Esophagus squamous epithelium (tissue), 5 donors: Measurements from ENCODE around the gene MEPCE. TPM values are rescaled to one million over a fixed set of nuclear protein-coding genes. Genes with fewer than 3 reads are reported as not detected.

Experiments used
- DNase-seq: peaks from one replicate; lab custom pipeline; 2025; lab: John Stamatoyannopoulos, UW
- H3K27ac ChIP-seq, 4 donors: fragments of 200-600 bp; sonication (generic); one replicate each; pipeline ENCODE4 v1.5.1; 2016 to 2019; ENCODE audit warnings: mild to moderate bottlenecking in 1 of 4
- H3K27me3 ChIP-seq, 4 donors: fragments of 200-600 bp; sonication (generic); 1 replicate in 3 of 4; 2 replicates in 1 of 4; pipeline versions ENCODE4 v1.5.1 to v1.6.0; 2017 to 2021; ENCODE audit warnings: antibody characterized with exemption in 1 of 4
- H3K36me3 ChIP-seq, 3 donors: fragments of 200-600 bp; sonication (generic); one replicate each; pipeline ENCODE4 v1.5.1; 2016 to 2019
- H3K4me1 ChIP-seq, 3 donors: fragments of 200-600 bp; sonication (generic); one replicate each; pipeline ENCODE4 v1.5.1; 2017 to 2019
- H3K4me3 ChIP-seq, 4 donors: fragments of 200-600 bp; sonication (generic); 1 replicate in 3 of 4; 2 replicates in 1 of 4; pipeline ENCODE4 v1.5.1; 2016 to 2019; ENCODE audit warnings: mild to moderate bottlenecking in 2 of 4, moderate library complexity in 1 of 4
- H3K9me3 ChIP-seq, 3 donors: fragments of 200-600 bp; sonication (generic); one replicate each; pipeline ENCODE4 v1.5.1; 2016 to 2019
- POLR2A ChIP-seq, 4 donors: fragments of 450-650 bp; IDR thresholded peaks; one replicate each; pipeline ENCODE4 v1.6.1; 2017; ENCODE audit warnings: antibody characterized with exemption in 4 of 4, mild to moderate bottlenecking in 4 of 4, moderate library complexity in 3 of 4
- WGBS, 2 donors: methylation state at CpG; one replicate each; pipeline ENCODE4 v1.1.5; 2018; 5-methylcytosine and 5-hydroxymethylcytosine counted together
- intact Hi-C: fragments of 100-400 bp; cut with DNase I; formaldehyde crosslinking; loops from one replicate; pipeline ENCODE4 v1.15.0; 2022
- total RNA-seq, 4 donors: library from RNA; depleted of rRNA; stranded (reverse); fragments of >200 nt; gene quantifications; one replicate each; pipeline ENCODE4 v1.1.0, GENCODE V29; 2016
- TF ChIP-seq, protein P1 (sequence below), 6 experiments: fragments of 450-650 bp in 4 of 6; fragments of 200-600 bp in 2 of 6; sonication (generic) in 2 of 6; IDR thresholded peaks; one replicate each; pipeline ENCODE4 v1.5.1; 2016 to 2019; ENCODE audit warnings: antibody characterized with exemption in 6 of 6, mild to moderate bottlenecking in 4 of 6, moderate library complexity in 4 of 6
- donor health status: DM: yes; HTN: yes; CAD: no.

Gene MEPCE
- total RNA-seq, 4 donors from 2014 or later, result 18.0 to 27.7 (median 23.4) TPM

DNA sequence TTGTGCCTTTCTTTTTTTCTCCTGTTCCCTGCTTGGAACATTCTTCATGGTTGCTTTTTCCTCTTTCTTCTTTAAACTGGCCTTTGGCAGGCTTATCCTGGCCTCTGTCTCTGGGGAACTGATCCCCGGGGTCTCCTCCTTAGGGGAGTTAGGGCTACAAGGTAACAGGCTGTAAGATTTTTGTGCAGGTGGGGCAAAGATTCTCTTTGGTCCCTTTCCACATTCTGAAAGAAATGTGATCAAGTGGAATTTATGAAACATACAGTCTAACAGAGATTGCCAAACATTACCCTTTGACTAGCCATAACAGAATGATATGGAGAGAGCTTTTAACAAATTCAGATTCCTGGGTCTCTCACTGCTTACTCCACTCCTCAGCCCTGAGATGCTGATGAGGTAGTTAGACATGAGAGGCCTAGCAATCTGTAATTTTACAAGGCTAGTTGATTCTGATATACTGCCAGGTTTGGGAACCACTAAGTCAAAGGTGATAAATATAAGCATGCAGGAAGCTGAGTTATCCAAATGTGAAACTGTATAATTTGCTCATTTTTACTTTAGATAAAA lies 9.9 kb upstream of the MEPCE start:
- Histone ChIP-seq H3K36me3 (peaks cover 0 to 4% (median 0%) of the 10 kb centered on the region in 3 donors), H3K9me3 (no peaks in the 10 kb centered on the region), H3K4me3 (no peak overlapping the region), H3K4me1 (no peaks in the 10 kb centered on the region), H3K27ac (no peak overlapping the region), H3K27me3 (no peaks in the 10 kb centered on the region)
- TF ChIP-seq, protein P1, sequence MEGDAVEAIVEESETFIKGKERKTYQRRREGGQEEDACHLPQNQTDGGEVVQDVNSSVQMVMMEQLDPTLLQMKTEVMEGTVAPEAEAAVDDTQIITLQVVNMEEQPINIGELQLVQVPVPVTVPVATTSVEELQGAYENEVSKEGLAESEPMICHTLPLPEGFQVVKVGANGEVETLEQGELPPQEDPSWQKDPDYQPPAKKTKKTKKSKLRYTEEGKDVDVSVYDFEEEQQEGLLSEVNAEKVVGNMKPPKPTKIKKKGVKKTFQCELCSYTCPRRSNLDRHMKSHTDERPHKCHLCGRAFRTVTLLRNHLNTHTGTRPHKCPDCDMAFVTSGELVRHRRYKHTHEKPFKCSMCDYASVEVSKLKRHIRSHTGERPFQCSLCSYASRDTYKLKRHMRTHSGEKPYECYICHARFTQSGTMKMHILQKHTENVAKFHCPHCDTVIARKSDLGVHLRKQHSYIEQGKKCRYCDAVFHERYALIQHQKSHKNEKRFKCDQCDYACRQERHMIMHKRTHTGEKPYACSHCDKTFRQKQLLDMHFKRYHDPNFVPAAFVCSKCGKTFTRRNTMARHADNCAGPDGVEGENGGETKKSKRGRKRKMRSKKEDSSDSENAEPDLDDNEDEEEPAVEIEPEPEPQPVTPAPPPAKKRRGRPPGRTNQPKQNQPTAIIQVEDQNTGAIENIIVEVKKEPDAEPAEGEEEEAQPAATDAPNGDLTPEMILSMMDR (IDR thresholded peaks at IDR 0.05), result no peak
- no peak for TF ChIP-seq POLR2A (IDR thresholded peaks at IDR 0.05)
- intact Hi-C loops, result no loop called here
- no peak for DNase-seq
- 60 to 64% methylated on average over 1 of the region's 1 CpG for WGBS, 2 donors

DNA sequence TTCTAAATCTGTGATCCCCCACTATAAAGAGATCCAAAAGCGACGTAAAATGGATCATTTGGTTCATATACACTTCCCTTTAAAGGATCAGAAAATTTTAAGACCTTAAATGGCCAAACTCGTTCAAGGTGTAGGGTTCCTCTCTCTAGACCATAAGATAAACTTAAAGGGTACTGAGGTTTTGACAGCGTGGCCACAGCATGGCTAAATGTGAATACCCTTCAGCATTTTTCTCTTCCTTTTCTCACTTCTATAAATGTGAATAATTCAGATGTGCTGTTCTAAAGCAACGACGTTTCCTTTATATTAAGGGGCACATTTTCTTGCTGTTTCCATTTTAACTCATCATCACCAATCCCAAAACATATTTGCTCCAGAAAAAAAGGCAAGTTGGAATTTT lies 6.3 kb upstream of the MEPCE start:
- WGBS, 2 donors, result 78 to 79% methylated on average over 6 of the region's 6 CpGs

DNA sequence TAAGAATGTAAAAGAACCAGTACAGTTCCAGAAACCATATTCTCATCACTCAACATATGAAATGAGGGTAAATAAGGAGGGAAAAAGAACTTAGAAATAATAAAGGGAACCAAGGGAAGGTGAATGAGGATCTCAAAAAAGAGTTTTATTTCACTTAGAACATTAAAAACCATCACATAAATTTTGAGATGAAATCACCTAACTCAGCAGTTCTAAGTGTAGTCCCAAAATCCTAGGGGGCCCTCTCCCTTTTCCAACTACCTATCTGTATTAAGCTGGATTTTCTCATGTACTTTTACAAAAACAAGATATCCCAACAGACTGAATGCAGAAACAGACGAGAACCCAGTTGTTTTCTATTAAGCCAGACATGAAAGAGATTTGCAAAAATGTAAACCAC lies 4.3 kb upstream of the MEPCE start:
- Histone ChIP-seq H3K9me3 (no peaks in the 10 kb centered on the region), H3K27me3 (no peaks in the 10 kb centered on the region), H3K36me3 (peaks cover 0 to 4% (median 0%) of the 10 kb centered on the region in 3 donors), H3K4me3 (no peak overlapping the region), H3K27ac (no peak overlapping the region), H3K4me1 (peaks cover 6 to 14% (median 8%) of the 10 kb centered on the region in 3 donors)
- no peak for DNase-seq
- 31 to 59% methylated on average over 1 of the region's 1 CpG for WGBS, 2 donors
- intact Hi-C loops, result no loop called here
- TF ChIP-seq POLR2A (IDR thresholded peaks at IDR 0.05), result no peak
- TF ChIP-seq, protein P1 (IDR thresholded peaks at IDR 0.05), result no peak

More for the DNA sequence above, 6.3 kb upstream of the MEPCE start:
- Histone ChIP-seq H3K9me3 (no peaks in the 10 kb centered on the region), H3K27ac (no peak overlapping the region), H3K27me3 (no peaks in the 10 kb centered on the region), H3K4me1 (peaks cover 6 to 10% (median 6%) of the 10 kb centered on the region in 3 donors), H3K36me3 (peaks cover 0 to 4% (median 0%) of the 10 kb centered on the region in 3 donors), H3K4me3 (no peak overlapping the region)
- DNase-seq, result no peak
- TF ChIP-seq, protein P1 (IDR thresholded peaks at IDR 0.05), result no peak
- intact Hi-C loops, result no loop called here

DNA sequence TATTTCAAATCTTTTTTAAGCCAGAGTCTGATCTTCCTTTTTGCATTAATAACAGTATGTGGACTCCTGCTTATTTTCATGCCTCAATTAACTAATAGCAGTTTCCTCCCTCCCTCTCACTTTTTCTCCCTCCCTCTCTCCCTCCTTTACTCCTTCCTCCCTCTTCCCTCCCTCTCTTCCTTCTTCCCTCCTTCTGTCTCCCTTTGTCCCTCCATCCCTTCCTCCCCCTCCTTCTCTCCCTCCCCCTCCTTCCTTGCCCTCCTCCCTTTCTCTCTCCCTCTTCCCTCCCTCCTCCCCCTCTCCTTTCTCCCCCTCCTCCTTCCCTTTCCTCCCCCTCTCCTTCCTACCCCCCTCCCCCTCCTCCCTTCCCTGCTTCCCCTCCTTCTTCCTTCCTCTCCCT lies 3.1 kb upstream of the MEPCE start:
- Histone ChIP-seq H3K9me3 (no peaks in the 10 kb centered on the region), H3K4me1 (peaks cover 17 to 26% (median 20%) of the 10 kb centered on the region in 3 donors), H3K36me3 (peaks cover 0 to 10% (median 0%) of the 10 kb centered on the region in 3 donors), H3K27ac (no peak overlapping the region), H3K4me3 (no peak overlapping the region), H3K27me3 (no peaks in the 10 kb centered on the region)
- no peak for DNase-seq
- TF ChIP-seq POLR2A (IDR thresholded peaks at IDR 0.05), result no peak
- TF ChIP-seq, protein P1 (IDR thresholded peaks at IDR 0.05), result no peak
- intact Hi-C loops, result no loop called here

DNA sequence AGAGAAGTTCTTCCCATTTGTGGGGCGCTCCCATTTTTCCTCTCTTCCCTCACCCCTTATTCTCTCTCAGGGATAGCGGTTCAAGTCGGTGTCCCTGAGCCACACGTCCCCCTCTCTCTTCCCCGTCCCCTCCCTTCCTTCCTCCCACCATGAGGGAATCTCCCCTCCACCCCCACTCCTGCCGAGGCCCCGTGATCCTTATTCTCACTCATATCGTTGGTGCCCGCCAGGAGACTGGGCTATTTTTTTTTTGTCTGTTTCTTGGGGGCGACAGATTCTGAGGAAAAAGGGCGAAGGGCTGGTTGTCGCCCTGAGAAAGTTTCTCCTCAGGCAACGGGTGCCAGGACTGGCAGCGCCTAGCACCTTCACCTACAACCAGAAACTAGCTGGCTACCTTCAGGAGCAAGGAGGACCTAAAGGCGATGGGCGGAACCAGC lies 1.9 kb upstream of the MEPCE start:
- peaks cover 28 to 38% (median 29%) of the 10 kb centered on the region in 3 donors for H3K4me1 ChIP-seq
- no peak for DNase-seq
- peak overlapping the region; percentile 98 to 100 (median 100) for H3K27ac ChIP-seq
- no peaks in the 10 kb centered on the region for H3K27me3 ChIP-seq
- no peaks in the 10 kb centered on the region for H3K9me3 ChIP-seq
- 46 to 50% methylated on average over 7 to 10 of the region's 16 CpGs for WGBS, 2 donors
- H3K36me3 ChIP-seq, result peaks cover 0 to 18% (median 1%) of the 10 kb centered on the region in 3 donors
- intact Hi-C loops, result no loop called here
- peak overlapping the region; percentile 85 to 97 (median 88) for H3K4me3 ChIP-seq
- TF ChIP-seq, protein P1 (IDR thresholded peaks at IDR 0.05), result no peak
- TF ChIP-seq POLR2A (IDR thresholded peaks at IDR 0.05), result no peak
